ENCODE data around the gene PACSIN1.

Gene PACSIN1

GRCh38 chr6:34546551-34547321 is 80.9 kb downstream of the PACSIN1 start:
- TF ChIP-seq CTCF (IDR thresholded peaks at IDR 0.05; ENCODE audit: poor library complexity, severe bottlenecking), result no peak
- ATAC-seq (ENCODE audit: low read depth) (peak; percentile 19; the same call in 2 of the 3 replicates), DNase-seq (ENCODE audit: low spot score) (no peak)
- no peak overlapping the region for H3K4me3 ChIP-seq (ENCODE audit: severe bottlenecking)
- H3K27ac ChIP-seq (ENCODE audit: poor library complexity, severe bottlenecking), result no peak overlapping the region
- peaks cover 16% of the 10 kb centered on the region for H3K4me1 ChIP-seq (ENCODE audit: insufficient read depth, poor library complexity, severe bottlenecking)
- H3K27me3 ChIP-seq (ENCODE audit: insufficient read depth, poor library complexity, severe bottlenecking), result no peaks in the 10 kb centered on the region
- no peaks in the 10 kb centered on the region for H3K36me3 ChIP-seq (ENCODE audit: low read depth)
- H3K9me3 ChIP-seq (ENCODE audit: severe bottlenecking), result no peaks in the 10 kb centered on the region

- H3K27me3 ChIP-seq (ENCODE audit: insufficient read depth, poor library complexity, severe bottlenecking), result no peaks in the 10 kb centered on the region
Observed at GRCh38 chr6:34547701-34548644, 82.1 kb downstream of the PACSIN1 start.

GRCh38 chr6:34549026-34549803 is 83.3 kb downstream of the PACSIN1 start:
- H3K27me3 ChIP-seq (ENCODE audit: insufficient read depth, poor library complexity, severe bottlenecking), result no peaks in the 10 kb centered on the region
- no peak for ATAC-seq (ENCODE audit: low read depth)
- peaks cover 7% of the 10 kb centered on the region for H3K4me1 ChIP-seq (ENCODE audit: insufficient read depth, poor library complexity, severe bottlenecking)
- no peaks in the 10 kb centered on the region for H3K36me3 ChIP-seq (ENCODE audit: low read depth)
- no peak overlapping the region for H3K4me3 ChIP-seq (ENCODE audit: severe bottlenecking)
- H3K27ac ChIP-seq (ENCODE audit: poor library complexity, severe bottlenecking), result no peak overlapping the region
- no peaks in the 10 kb centered on the region for H3K9me3 ChIP-seq (ENCODE audit: severe bottlenecking)
- no peak for DNase-seq (ENCODE audit: low spot score)
- TF ChIP-seq CTCF (IDR thresholded peaks at IDR 0.05; ENCODE audit: poor library complexity, severe bottlenecking), result no peak

More at GRCh38 chr6:34547701-34548644, 82.1 kb downstream of the PACSIN1 start:
- ATAC-seq (ENCODE audit: low read depth) (no peak), DNase-seq (ENCODE audit: low spot score) (no peak)
- no peak for TF ChIP-seq CTCF (IDR thresholded peaks at IDR 0.05; ENCODE audit: poor library complexity, severe bottlenecking)
- no peaks in the 10 kb centered on the region for H3K9me3 ChIP-seq (ENCODE audit: severe bottlenecking)
- H3K4me3 ChIP-seq (ENCODE audit: severe bottlenecking), result no peak overlapping the region
- no peaks in the 10 kb centered on the region for H3K36me3 ChIP-seq (ENCODE audit: low read depth)
- H3K4me1 ChIP-seq (ENCODE audit: insufficient read depth, poor library complexity, severe bottlenecking), result peaks cover 16% of the 10 kb centered on the region
- H3K27ac ChIP-seq (ENCODE audit: poor library complexity, severe bottlenecking), result no peak overlapping the region

- Histone ChIP-seq H3K4me1 (ENCODE audit: insufficient read depth, poor library complexity, severe bottlenecking) (peaks cover 13% of the 10 kb centered on the region), H3K36me3 (ENCODE audit: low read depth) (no peaks in the 10 kb centered on the region), H3K27ac (ENCODE audit: poor library complexity, severe bottlenecking) (no peak overlapping the region), H3K27me3 (ENCODE audit: insufficient read depth, poor library complexity, severe bottlenecking) (no peaks in the 10 kb centered on the region), H3K4me3 (ENCODE audit: severe bottlenecking) (no peak overlapping the region), H3K9me3 (ENCODE audit: severe bottlenecking) (no peaks in the 10 kb centered on the region)
- DNase-seq (ENCODE audit: low spot score) (no peak), ATAC-seq (ENCODE audit: low read depth) (no peak)
- no peak for TF ChIP-seq CTCF (IDR thresholded peaks at IDR 0.05; ENCODE audit: poor library complexity, severe bottlenecking)
Observed at GRCh38 chr6:34549804-34550202, 83.9 kb downstream of the PACSIN1 start.

All from RWPE2 (cell line).